ENCODE results near the gene RPTOR. TPM values are rescaled to one million over a fixed set of nuclear protein-coding genes. Genes with fewer than 3 reads are reported as not detected.

Gene RPTOR
- total RNA-seq, 3 donors from 2014 or later (not counting 1 experiment from before 2014, with no cell fraction given) = 49.2 to 63.6 (median 55.4) TPM

DNA sequence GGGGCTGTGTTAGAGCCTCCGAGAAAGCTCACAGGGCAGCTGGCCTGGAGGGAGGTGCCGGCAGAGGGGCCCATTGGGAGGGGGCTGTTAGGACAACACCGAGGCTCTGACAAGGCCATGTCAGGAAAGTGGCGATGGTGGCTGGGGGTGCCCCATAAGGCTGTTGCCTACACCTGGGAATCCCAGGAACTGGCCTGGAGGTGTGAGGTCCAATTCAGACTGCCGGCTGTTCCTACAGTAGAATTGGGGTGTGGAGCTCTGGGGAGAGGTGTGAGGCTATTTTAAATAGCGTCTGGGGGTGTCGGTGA is 292.0 kb downstream of the RPTOR start:
- H3K27ac Mint-ChIP-seq = peak overlapping the region in 1 of 2 donors; percentile 73
- peaks cover 17 to 24% of the 10 kb centered on the region in 2 donors for H3K4me1 Mint-ChIP-seq
- no peak overlapping the region for H3K27ac ChIP-seq (ENCODE audit: low read length)
- no peaks in the 10 kb centered on the region for H3K9me3 Mint-ChIP-seq
- no peaks in the 10 kb centered on the region for H3K36me3 ChIP-seq (ENCODE audit: control insufficient read depth, insufficient read depth, low read length)
- no peak overlapping the region for H3K4me3 Mint-ChIP-seq
- no peak for DNase-seq
- H3K27me3 ChIP-seq (ENCODE audit: control insufficient read depth, insufficient read depth, low read length) = no peaks in the 10 kb centered on the region
- peaks cover 16% of the 10 kb centered on the region for H3K4me1 ChIP-seq (ENCODE audit: control insufficient read depth, insufficient read depth, low read length)
- intact Hi-C loops (cut with micrococcal nuclease) = no loop called here
- no peak for ATAC-seq
- H3K9me3 ChIP-seq (ENCODE audit: control insufficient read depth, insufficient read depth, low read length) = no peaks in the 10 kb centered on the region
- no peak overlapping the region for H3K4me3 ChIP-seq (ENCODE audit: low read length)
- no peaks in the 10 kb centered on the region for H3K36me3 Mint-ChIP-seq
- TF ChIP-seq, protein P1, sequence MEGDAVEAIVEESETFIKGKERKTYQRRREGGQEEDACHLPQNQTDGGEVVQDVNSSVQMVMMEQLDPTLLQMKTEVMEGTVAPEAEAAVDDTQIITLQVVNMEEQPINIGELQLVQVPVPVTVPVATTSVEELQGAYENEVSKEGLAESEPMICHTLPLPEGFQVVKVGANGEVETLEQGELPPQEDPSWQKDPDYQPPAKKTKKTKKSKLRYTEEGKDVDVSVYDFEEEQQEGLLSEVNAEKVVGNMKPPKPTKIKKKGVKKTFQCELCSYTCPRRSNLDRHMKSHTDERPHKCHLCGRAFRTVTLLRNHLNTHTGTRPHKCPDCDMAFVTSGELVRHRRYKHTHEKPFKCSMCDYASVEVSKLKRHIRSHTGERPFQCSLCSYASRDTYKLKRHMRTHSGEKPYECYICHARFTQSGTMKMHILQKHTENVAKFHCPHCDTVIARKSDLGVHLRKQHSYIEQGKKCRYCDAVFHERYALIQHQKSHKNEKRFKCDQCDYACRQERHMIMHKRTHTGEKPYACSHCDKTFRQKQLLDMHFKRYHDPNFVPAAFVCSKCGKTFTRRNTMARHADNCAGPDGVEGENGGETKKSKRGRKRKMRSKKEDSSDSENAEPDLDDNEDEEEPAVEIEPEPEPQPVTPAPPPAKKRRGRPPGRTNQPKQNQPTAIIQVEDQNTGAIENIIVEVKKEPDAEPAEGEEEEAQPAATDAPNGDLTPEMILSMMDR (IDR thresholded peaks at IDR 0.05) = no peak
- no peaks in the 10 kb centered on the region for H3K27me3 Mint-ChIP-seq (ENCODE audit: low read depth in 2 of 2)
- 98% methylated on average over 7 of the region's 7 CpGs for WGBS (ENCODE audit: insufficient coverage)

DNA sequence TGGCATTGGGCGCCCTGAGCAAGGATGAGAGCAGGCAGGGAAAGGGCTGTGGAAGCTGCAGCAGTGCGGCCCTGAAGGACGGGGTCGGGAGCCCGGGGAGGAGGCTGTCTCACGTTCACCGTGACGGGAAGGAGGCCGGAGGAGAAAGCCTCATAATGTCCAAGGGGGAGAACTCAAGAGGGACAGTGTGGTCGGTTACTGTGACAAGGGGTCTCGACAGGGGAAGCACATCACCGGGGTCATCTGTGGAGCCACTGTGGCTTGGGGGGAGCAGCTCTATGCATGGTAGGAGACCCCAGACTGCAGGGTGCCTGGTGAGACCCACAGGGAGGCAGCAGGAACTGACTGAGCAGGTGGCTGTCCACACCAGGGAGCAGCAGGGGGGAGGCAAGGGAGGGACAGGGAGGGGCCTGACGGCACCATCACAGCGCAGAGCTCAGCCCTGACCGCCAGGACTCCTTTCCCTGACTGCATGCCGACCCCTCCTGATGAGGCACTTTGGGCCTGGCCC is 292.4 kb downstream of the RPTOR start:
- no peak overlapping the region for H3K27ac ChIP-seq (ENCODE audit: low read length)
- intact Hi-C loops (cut with micrococcal nuclease) = no loop called here
- Mint-ChIP-seq H3K36me3 (no peaks in the 10 kb centered on the region), H3K9me3 (no peaks in the 10 kb centered on the region), H3K27ac (peak overlapping the region in 1 of 2 donors; percentile 73), H3K27me3 (ENCODE audit: low read depth in 2 of 2) (no peaks in the 10 kb centered on the region), H3K4me1 (peaks cover 13 to 20% of the 10 kb centered on the region in 2 donors), H3K4me3 (no peak overlapping the region)
- TF ChIP-seq, protein P1 (IDR thresholded peaks at IDR 0.05) = no peak
- ATAC-seq = no peak
- 96% methylated on average over 16 of the region's 16 CpGs for WGBS (ENCODE audit: insufficient coverage)
- H3K4me1 ChIP-seq (ENCODE audit: control insufficient read depth, insufficient read depth, low read length) = peaks cover 13% of the 10 kb centered on the region
- H3K36me3 ChIP-seq (ENCODE audit: control insufficient read depth, insufficient read depth, low read length) = no peaks in the 10 kb centered on the region
- DNase-seq = no peak
- no peak overlapping the region for H3K4me3 ChIP-seq (ENCODE audit: low read length)
- no peaks in the 10 kb centered on the region for H3K9me3 ChIP-seq (ENCODE audit: control insufficient read depth, insufficient read depth, low read length)
- no peaks in the 10 kb centered on the region for H3K27me3 ChIP-seq (ENCODE audit: control insufficient read depth, insufficient read depth, low read length)

GRCh38 chr17:80837711-80838110 is 293.1 kb downstream of the RPTOR start:
- TF ChIP-seq, protein P1 (IDR thresholded peaks at IDR 0.05) = no peak
- no peaks in the 10 kb centered on the region for H3K36me3 ChIP-seq (ENCODE audit: control insufficient read depth, insufficient read depth, low read length)
- 98% methylated on average over 18 of the region's 18 CpGs for WGBS (ENCODE audit: insufficient coverage)
- ATAC-seq (no peak), DNase-seq (no peak)
- no peak overlapping the region for H3K4me3 Mint-ChIP-seq
- no peak overlapping the region for H3K4me3 ChIP-seq (ENCODE audit: low read length)
- H3K9me3 ChIP-seq (ENCODE audit: control insufficient read depth, insufficient read depth, low read length) = no peaks in the 10 kb centered on the region
- no peak overlapping the region for H3K27ac Mint-ChIP-seq
- intact Hi-C loops (cut with micrococcal nuclease) = no loop called here
- no peaks in the 10 kb centered on the region for H3K27me3 Mint-ChIP-seq (ENCODE audit: low read depth in 2 of 2)
- H3K36me3 Mint-ChIP-seq = no peaks in the 10 kb centered on the region
- peaks cover 6% of the 10 kb centered on the region for H3K4me1 ChIP-seq (ENCODE audit: control insufficient read depth, insufficient read depth, low read length)
- peaks cover 7 to 13% of the 10 kb centered on the region in 2 donors for H3K4me1 Mint-ChIP-seq
- no peaks in the 10 kb centered on the region for H3K9me3 Mint-ChIP-seq
- H3K27ac ChIP-seq (ENCODE audit: low read length) = no peak overlapping the region
- no peaks in the 10 kb centered on the region for H3K27me3 ChIP-seq (ENCODE audit: control insufficient read depth, insufficient read depth, low read length)

GRCh38 chr17:80838311-80839025 is 293.8 kb downstream of the RPTOR start:
- H3K9me3 ChIP-seq (ENCODE audit: control insufficient read depth, insufficient read depth, low read length) = no peaks in the 10 kb centered on the region
- H3K36me3 ChIP-seq (ENCODE audit: control insufficient read depth, insufficient read depth, low read length) = no peaks in the 10 kb centered on the region
- H3K4me3 ChIP-seq (ENCODE audit: low read length) = no peak overlapping the region
- Mint-ChIP-seq H3K36me3 (no peaks in the 10 kb centered on the region), H3K4me1 (peaks cover 0 to 5% of the 10 kb centered on the region in 2 donors), H3K9me3 (no peaks in the 10 kb centered on the region), H3K27ac (peak overlapping the region in 1 of 2 donors; percentile 33), H3K4me3 (no peak overlapping the region), H3K27me3 (ENCODE audit: low read depth in 2 of 2) (no peaks in the 10 kb centered on the region)
- H3K27ac ChIP-seq (ENCODE audit: low read length) = no peak overlapping the region
- H3K27me3 ChIP-seq (ENCODE audit: control insufficient read depth, insufficient read depth, low read length) = no peaks in the 10 kb centered on the region
- intact Hi-C loops (cut with micrococcal nuclease) = no loop called here
- DNase-seq = no peak
- WGBS (ENCODE audit: insufficient coverage) = 95% methylated on average over 30 of the region's 30 CpGs
- H3K4me1 ChIP-seq (ENCODE audit: control insufficient read depth, insufficient read depth, low read length) = peaks cover 2% of the 10 kb centered on the region
- ATAC-seq = no peak
- TF ChIP-seq, protein P1 (IDR thresholded peaks at IDR 0.05) = no peak
